ENCODE data around the gene CEBPA. TPM values are rescaled to one million over a fixed set of nuclear protein-coding genes. Genes with fewer than 3 reads are reported as not detected.

CEBPA gene
- total and polyA plus RNA-seq, 4 donors: 32.9 to 112 (median 82.7) TPM

DNA sequence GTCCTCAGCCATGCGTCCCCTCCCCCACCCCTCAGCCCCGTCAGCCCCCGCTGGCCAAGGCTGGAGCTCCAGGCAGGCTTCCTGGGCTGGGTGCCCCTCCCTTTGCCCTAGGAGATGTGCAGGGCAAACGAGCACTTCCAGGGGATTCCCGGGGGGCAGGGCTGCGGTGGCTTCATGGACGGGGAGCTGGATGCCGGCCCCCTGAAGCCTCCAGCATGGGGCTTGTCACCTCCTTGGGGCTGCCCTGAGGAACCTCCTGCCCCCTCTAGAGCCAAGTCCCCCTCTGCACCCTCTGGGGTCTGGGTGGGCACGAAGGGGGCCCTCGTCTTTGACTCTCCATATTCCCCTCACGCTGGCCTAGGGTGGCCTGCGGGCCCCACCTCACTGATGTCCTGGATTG is 51.3 kb downstream of the CEBPA start:
- no peak overlapping the region for H3K9ac ChIP-seq (ENCODE audit: low read depth in 1 of 2, low read length in 2 of 2)
- H3K36me3 ChIP-seq (ENCODE audit: control insufficient read depth in 4 of 4, insufficient read depth in 3 of 4, low read depth in 1 of 4, low read length in 3 of 4): no peaks in the 10 kb centered on the region
- H3K9me3 ChIP-seq (ENCODE audit: control insufficient read depth in 4 of 4, low read length in 3 of 4): no peaks in the 10 kb centered on the region
- no peaks in the 10 kb centered on the region for H3K27me3 ChIP-seq (ENCODE audit: control insufficient read depth in 4 of 4, insufficient read depth in 4 of 4, low read length in 3 of 4)
- H3K4me3 ChIP-seq (ENCODE audit: low read depth in 1 of 3, low read length in 3 of 3): no peak overlapping the region
- TF ChIP-seq ATF3 (IDR thresholded peaks at IDR 0.05) (no peak), MAX (IDR thresholded peaks at IDR 0.05) (no peak), CTCF (IDR thresholded peaks at IDR 0.05; ENCODE audit: low read depth, low read length, missing input control) (no peak), SP1 (IDR thresholded peaks at IDR 0.05) (no peak), FOXA2 (IDR thresholded peaks at IDR 0.05) (no peak), HNF4G (IDR thresholded peaks at IDR 0.05) (no peak), GABPA (IDR thresholded peaks at IDR 0.05 in 1 of 2, conservative IDR thresholded peaks at IDR 0.05 in 1 of 2) (no peak), EGR1 (IDR thresholded peaks at IDR 0.05; ENCODE audit: low read depth in 2 of 2) (no peak), RAD21 (IDR thresholded peaks at IDR 0.05) (no peak), TAF1 (conservative IDR thresholded peaks at IDR 0.05) (no peak), JUND (IDR thresholded peaks at IDR 0.05) (no peak), HNF4A (conservative IDR thresholded peaks at IDR 0.05) (no peak), FOXA1 (IDR thresholded peaks at IDR 0.05) (no peak), YY1 (IDR thresholded peaks at IDR 0.05) (no peak), REST (IDR thresholded peaks at IDR 0.05) (no peak)
- H3K27ac ChIP-seq (ENCODE audit: low read depth in 1 of 2, low read length in 2 of 2): no peak overlapping the region
- no peak for DNase-seq (ENCODE audit: low spot score)
- 73% methylated on average over 12 of the region's 12 CpGs for WGBS
- H3K4me1 ChIP-seq (ENCODE audit: control insufficient read depth in 4 of 4, insufficient read depth in 4 of 4, low read length in 3 of 4): peaks cover 15 to 45% (median 37%) of the 10 kb centered on the region in 4 donors

GRCh38 chr19:33250500-33250899 is 51.8 kb downstream of the CEBPA start:
- H3K4me1 ChIP-seq (ENCODE audit: control insufficient read depth in 4 of 4, insufficient read depth in 4 of 4, low read length in 3 of 4): peaks cover 15 to 45% (median 38%) of the 10 kb centered on the region in 4 donors
- peaks cover 0 to 4% (median under 1%) of the 10 kb centered on the region in 4 donors for H3K9me3 ChIP-seq (ENCODE audit: control insufficient read depth in 4 of 4, low read length in 3 of 4)
- no peak overlapping the region for H3K9ac ChIP-seq (ENCODE audit: low read depth in 1 of 2, low read length in 2 of 2)
- H3K27me3 ChIP-seq (ENCODE audit: control insufficient read depth in 4 of 4, insufficient read depth in 4 of 4, low read length in 3 of 4): no peaks in the 10 kb centered on the region
- H3K4me3 ChIP-seq (ENCODE audit: low read depth in 1 of 3, low read length in 3 of 3): no peak overlapping the region
- DNase-seq (ENCODE audit: low spot score): no peak
- no peak overlapping the region for H3K27ac ChIP-seq (ENCODE audit: low read depth in 1 of 2, low read length in 2 of 2)
- no peaks in the 10 kb centered on the region for H3K36me3 ChIP-seq (ENCODE audit: control insufficient read depth in 4 of 4, insufficient read depth in 3 of 4, low read depth in 1 of 4, low read length in 3 of 4)
- 100% methylated on average over 1 of the region's 1 CpG for whole genome bisulfite sequencing
- no peak for TF ChIP-seq RAD21 (IDR thresholded peaks at IDR 0.05)
- TF ChIP-seq GABPA (IDR thresholded peaks at IDR 0.05 in 1 of 2, conservative IDR thresholded peaks at IDR 0.05 in 1 of 2): no peak
- TF ChIP-seq EGR1 (IDR thresholded peaks at IDR 0.05; ENCODE audit: low read depth in 2 of 2): no peak
- no peak for TF ChIP-seq HNF4G (IDR thresholded peaks at IDR 0.05)
- TF ChIP-seq YY1 (IDR thresholded peaks at IDR 0.05): no peak
- TF ChIP-seq FOXA1 (IDR thresholded peaks at IDR 0.05): no peak
- TF ChIP-seq NR2F2 (IDR thresholded peaks at IDR 0.05): no peak
- TF ChIP-seq JUND (IDR thresholded peaks at IDR 0.05): no peak
- no peak for TF ChIP-seq RXRA (IDR thresholded peaks at IDR 0.05)
- TF ChIP-seq SP1 (IDR thresholded peaks at IDR 0.05): no peak
- no peak for TF ChIP-seq REST (IDR thresholded peaks at IDR 0.05)
- TF ChIP-seq TAF1 (conservative IDR thresholded peaks at IDR 0.05): no peak
- no peak for TF ChIP-seq ATF3 (IDR thresholded peaks at IDR 0.05)
- TF ChIP-seq CTCF (IDR thresholded peaks at IDR 0.05; ENCODE audit: low read depth, low read length, missing input control): no peak

Measured in liver (tissue), 9 donors.